ENCODE data around the gene PALD1.

Gene PALD1

DNA sequence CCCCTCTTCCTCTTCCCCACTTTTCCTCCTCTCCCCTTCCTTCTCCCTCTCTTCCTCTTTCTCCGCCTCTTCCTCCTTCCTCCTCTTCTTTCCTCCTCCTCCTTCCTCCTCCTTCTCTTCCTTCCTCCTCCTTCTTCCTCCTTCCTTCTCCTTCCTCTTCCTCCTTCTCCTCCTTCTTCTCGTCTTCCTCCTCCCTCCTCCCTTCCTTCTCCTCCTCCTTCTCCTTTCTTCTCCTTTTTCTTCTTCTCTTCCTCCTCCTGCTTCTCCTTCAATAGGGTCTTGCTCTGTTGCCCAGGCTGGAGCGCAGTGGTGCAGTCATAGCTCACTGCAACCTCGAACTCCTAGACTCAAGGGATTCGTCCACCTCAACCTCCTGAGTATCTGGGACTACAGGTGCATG, 56.9 kb downstream of the PALD1 start:
- TF ChIP-seq, protein P1, sequence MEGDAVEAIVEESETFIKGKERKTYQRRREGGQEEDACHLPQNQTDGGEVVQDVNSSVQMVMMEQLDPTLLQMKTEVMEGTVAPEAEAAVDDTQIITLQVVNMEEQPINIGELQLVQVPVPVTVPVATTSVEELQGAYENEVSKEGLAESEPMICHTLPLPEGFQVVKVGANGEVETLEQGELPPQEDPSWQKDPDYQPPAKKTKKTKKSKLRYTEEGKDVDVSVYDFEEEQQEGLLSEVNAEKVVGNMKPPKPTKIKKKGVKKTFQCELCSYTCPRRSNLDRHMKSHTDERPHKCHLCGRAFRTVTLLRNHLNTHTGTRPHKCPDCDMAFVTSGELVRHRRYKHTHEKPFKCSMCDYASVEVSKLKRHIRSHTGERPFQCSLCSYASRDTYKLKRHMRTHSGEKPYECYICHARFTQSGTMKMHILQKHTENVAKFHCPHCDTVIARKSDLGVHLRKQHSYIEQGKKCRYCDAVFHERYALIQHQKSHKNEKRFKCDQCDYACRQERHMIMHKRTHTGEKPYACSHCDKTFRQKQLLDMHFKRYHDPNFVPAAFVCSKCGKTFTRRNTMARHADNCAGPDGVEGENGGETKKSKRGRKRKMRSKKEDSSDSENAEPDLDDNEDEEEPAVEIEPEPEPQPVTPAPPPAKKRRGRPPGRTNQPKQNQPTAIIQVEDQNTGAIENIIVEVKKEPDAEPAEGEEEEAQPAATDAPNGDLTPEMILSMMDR (IDR thresholded peaks at IDR 0.05; ENCODE audit: control insufficient read depth, extremely low read depth, insufficient read depth): no peak
- no peak overlapping the region for H3K4me3 ChIP-seq (ENCODE audit: low read depth, low read length)
- DNase-seq (ENCODE audit: low read depth): no peak

DNA sequence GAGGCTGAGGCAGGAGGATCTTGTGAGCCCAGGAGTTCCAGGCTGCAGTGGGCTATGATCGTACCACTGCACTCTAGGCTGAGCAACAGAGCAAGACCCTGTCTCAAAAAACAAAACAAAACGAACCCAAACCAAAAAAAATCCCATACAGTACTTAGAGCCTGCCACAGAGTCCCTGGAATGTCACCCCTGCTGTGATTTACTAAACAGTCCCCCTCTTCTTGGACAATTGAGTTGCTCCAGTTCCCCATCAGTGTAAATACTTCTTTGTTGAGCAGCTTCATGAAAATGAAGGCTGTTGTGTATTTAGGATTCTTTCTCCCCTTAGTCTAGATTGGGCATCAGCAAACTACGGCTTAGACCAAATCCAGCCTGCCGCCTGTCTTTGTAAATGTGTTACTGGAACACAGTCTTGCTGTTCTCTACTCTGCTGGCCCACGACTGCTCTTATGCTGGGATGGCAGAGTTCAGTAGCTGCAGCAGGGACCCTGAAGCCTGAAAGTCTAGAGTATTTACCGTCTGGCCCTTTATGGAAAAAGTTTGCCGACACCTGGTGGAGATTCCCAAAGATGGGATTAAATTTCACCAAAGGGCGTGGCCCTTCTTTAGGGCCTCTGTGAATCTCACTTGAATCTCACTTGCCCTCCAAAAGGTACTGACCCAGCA, 57.8 kb downstream of the PALD1 start:
- TF ChIP-seq, protein P1 (IDR thresholded peaks at IDR 0.05; ENCODE audit: control insufficient read depth, extremely low read depth, insufficient read depth): 0 out of 2 replicates have a peak, but pooled peaks have one; percentile 10
- no peak overlapping the region for H3K4me3 ChIP-seq (ENCODE audit: low read depth, low read length)
- DNase-seq (ENCODE audit: low read depth): no peak

DNA sequence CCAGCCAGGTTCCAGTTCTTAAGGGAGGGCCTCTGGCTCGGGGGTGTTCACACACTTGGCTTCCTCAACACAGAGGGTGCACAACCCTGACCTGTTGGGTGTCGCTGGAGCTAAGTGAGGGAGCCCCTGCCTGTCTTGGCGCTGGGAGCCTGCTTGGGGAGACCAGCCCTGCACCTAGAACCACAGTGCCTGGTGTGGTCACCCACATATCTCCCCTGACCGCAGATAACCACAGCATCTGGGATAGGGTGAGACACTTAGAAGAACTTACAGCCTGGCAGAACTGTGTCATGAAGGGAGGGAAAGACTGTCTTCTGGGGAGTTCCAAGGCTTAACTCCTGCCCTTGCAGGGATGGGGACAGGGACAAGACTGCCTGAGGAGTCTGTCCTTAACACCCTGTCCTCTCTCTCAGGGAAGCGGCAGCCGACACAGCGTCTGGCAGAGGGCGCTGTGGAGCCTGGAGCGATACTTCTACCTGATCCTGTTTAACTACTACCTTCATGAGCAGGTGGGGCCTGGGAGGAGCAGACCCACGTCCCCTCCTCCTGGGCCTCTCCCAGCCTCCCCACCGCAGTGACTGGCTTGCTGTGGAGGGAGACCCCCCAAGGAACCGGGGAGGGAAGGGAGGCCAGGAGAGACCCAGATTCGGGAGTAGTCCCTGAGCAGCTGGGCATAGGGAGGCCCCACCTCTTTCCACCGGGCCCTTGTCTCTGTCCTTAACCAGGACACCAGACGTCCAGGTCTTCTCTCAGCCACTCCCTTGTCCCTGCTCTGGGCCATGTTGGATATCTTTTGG, 59.0 kb downstream of the PALD1 start:
- no peak for DNase-seq (ENCODE audit: low read depth)
- no peak overlapping the region for H3K4me3 ChIP-seq (ENCODE audit: low read depth, low read length)
- TF ChIP-seq, protein P1 (IDR thresholded peaks at IDR 0.05; ENCODE audit: control insufficient read depth, extremely low read depth, insufficient read depth): peak; percentile 63

DNA sequence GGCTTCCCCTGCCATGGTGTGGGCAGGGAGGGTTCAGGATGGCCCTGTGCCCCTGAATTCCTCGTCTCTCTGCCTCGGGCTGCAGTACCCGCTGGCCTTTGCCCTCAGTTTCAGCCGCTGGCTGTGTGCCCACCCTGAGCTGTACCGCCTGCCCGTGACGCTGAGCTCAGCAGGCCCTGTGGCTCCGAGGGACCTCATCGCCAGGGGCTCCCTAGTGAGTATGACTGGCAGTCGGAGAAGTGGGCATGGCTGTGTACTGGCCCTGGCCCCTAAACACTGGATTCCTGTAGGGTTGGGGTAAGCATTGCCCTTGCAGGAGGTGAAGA, 59.6 kb downstream of the PALD1 start:
- no peak for DNase-seq (ENCODE audit: low read depth)
- TF ChIP-seq, protein P1 (IDR thresholded peaks at IDR 0.05; ENCODE audit: control insufficient read depth, extremely low read depth, insufficient read depth): no peak
- no peak overlapping the region for H3K4me3 ChIP-seq (ENCODE audit: low read depth, low read length)

DNA sequence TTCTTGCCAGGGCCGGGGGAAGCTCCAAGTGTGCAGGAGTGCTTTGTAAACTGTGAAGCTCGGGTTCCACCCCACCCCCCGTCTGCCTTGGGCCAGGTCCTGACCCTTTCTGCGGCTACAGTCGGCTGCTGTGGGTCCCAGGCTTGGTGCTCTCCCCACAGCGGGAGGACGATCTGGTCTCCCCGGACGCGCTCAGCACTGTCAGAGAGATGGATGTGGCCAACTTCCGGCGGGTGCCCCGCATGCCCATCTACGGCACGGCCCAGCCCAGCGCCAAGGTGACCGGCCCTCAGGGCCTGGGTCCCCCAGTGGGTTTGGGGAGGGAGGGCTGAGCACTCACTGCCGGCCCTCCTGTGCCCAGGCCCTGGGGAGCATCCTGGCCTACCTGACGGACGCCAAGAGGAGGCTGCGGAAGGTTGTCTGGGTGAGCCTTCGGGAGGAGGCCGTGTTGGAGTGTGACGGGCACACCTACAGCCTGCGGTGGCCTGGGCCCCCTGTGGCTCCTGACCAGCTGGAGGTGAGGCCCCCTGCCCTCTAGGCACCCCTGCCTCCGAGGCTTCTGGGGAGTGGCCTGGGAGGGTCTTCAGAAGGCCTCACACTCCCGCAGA, 60.3 kb downstream of the PALD1 start:
- no peak for DNase-seq (ENCODE audit: low read depth)
- TF ChIP-seq, protein P1 (IDR thresholded peaks at IDR 0.05; ENCODE audit: control insufficient read depth, extremely low read depth, insufficient read depth): no peak

DNA sequence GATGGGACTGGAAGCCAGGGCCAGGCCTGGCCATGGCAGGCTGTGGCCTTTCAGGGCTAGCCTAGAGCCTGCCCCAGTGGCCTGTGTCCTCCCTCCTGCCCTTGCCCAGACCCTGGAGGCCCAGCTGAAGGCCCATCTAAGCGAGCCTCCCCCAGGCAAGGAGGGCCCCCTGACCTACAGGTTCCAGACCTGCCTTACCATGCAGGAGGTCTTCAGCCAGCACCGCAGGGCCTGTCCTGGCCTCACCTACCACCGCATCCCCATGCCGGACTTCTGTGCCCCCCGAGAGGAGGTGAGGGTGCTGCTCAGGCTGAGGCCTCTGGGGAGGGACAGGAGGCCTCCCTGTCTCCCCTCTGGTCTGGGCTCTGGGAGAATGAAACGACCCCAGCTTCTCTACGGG, 60.9 kb downstream of the PALD1 start:
- TF ChIP-seq, protein P1 (IDR thresholded peaks at IDR 0.05; ENCODE audit: control insufficient read depth, extremely low read depth, insufficient read depth): no peak
- no peak for DNase-seq (ENCODE audit: low read depth)
- H3K4me3 ChIP-seq (ENCODE audit: low read depth, low read length): no peak overlapping the region

More for the DNA sequence above, 60.3 kb downstream of the PALD1 start:
- no peak overlapping the region for H3K4me3 ChIP-seq (ENCODE audit: low read depth, low read length)
